ENCODE results near the gene PARD6A.

DNA sequence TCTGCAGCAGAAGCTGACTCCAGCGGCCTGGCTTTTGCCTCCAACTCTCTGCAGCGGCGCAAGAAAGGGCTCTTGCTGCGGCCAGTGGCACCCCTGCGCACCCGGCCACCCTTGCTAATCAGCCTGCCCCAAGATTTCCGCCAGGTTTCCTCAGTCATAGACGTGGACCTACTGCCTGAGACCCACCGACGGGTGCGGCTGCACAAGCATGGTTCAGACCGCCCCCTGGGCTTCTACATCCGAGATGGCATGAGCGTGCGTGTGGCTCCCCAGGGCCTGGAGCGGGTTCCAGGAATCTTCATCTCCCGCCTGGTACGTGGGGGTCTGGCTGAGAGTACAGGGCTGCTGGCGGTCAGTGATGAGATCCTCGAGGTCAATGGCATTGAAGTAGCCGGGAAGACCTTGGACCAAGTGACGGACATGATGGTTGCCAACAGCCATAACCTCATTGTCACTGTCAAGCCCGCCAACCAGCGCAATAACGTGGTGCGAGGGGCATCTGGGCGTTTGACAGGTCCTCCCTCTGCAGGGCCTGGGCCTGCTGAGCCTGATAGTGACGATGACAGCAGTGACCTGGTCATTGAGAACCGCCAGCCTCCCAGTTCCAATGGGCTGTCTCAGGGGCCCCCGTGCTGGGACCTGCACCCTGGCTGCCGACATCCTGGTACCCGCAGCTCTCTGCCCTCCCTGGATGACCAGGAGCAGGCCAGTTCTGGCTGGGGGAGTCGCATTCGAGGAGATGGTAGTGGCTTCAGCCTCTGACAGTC, 1.3 kb downstream of the PARD6A start:
- TF ChIP-seq POLR2A (IDR thresholded peaks at IDR 0.05) = no peak
- TF ChIP-seq, protein P1, sequence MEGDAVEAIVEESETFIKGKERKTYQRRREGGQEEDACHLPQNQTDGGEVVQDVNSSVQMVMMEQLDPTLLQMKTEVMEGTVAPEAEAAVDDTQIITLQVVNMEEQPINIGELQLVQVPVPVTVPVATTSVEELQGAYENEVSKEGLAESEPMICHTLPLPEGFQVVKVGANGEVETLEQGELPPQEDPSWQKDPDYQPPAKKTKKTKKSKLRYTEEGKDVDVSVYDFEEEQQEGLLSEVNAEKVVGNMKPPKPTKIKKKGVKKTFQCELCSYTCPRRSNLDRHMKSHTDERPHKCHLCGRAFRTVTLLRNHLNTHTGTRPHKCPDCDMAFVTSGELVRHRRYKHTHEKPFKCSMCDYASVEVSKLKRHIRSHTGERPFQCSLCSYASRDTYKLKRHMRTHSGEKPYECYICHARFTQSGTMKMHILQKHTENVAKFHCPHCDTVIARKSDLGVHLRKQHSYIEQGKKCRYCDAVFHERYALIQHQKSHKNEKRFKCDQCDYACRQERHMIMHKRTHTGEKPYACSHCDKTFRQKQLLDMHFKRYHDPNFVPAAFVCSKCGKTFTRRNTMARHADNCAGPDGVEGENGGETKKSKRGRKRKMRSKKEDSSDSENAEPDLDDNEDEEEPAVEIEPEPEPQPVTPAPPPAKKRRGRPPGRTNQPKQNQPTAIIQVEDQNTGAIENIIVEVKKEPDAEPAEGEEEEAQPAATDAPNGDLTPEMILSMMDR (IDR thresholded peaks at IDR 0.05) = no peak

Measured in adrenal gland (tissue), 5 donors.